MG63 (cell line): Measurements from ENCODE around the gene KRTAP5-3. TPM values are rescaled to one million over a fixed set of nuclear protein-coding genes. Genes with fewer than 3 reads are reported as not detected.

Experiments used
- DNase-seq: peaks from one replicate; pipeline ENCODE4 v3.0.0-alpha.2; 2020
- H3K27me3 ChIP-seq: fragments of 250-450 bp; sonication (Bioruptor Pico); 2 replicates; pipeline ENCODE4 v1.5.1; 2020; ENCODE audit warnings: mild to moderate bottlenecking, moderate library complexity
- H3K36me3 ChIP-seq: fragments of 250-450 bp; sonication (Bioruptor Pico); 2 replicates; pipeline ENCODE4 v1.5.1; 2020; ENCODE audit warnings: mild to moderate bottlenecking, moderate library complexity
- H3K4me3 ChIP-seq: fragments of 250-450 bp; sonication (Bioruptor Pico); 2 replicates; pipeline ENCODE4 v1.5.1; 2020; ENCODE audit warnings: mild to moderate bottlenecking, moderate library complexity
- H3K9me3 ChIP-seq: fragments of 250-450 bp; sonication (Bioruptor Pico); 2 replicates; pipeline ENCODE4 v1.5.1; 2020; ENCODE audit warnings: mild to moderate bottlenecking, moderate library complexity
- total RNA-seq: library from RNA; depleted of rRNA; stranded (reverse); fragments of >200 nt; shearing (Covaris generic); gene quantifications from 2 replicates; pipeline ENCODE4 v1.2.3, GENCODE V29; 2014; ENCODE audit warnings: low replicate concordance; rRNA removed

Gene KRTAP5-3, protein sequence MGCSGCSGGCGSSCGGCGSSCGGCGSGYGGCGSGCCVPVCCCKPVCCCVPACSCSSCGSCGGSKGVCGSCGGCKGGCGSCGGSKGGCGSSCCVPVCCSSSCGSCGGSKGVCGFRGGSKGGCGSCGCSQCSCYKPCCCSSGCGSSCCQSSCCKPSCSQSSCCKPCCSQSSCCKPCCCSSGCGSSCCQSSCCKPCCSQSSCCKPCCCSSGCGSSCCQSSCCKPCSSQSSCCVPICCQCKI
- not detected in 2 replicates for total RNA-seq

DNA sequence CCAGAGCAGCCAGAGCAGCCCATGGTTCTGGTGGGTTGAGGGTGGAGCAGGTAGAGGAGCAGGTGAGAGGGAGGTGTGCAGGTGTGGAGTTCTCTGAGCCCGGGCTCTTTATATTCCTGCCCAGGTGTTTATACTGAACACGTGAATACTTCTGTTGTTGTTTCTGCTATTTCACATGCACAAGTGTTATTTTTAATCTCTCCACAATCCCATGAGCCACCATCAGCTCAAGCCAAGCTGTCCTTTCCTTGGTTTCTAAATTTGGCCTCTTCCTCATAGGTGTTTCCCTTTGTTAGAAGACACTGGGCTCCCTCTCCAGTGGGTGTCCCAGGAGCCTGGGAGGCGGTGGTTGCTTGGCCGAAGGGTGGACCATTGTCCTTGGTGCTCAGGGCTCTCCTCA is at the start of gene KRTAP5-3:
Gene KRTAP5-3 (minus strand): TSS at position 101 of the 400 bp plus-strand sequence. CDS start 78 bp downstream, at position 23.
- Histone ChIP-seq H3K27me3 (0 out of 2 replicates have a peak, but pooled peaks cover 2% of the 10 kb centered on the region), H3K36me3 (no peaks in the 10 kb centered on the region), H3K9me3 (no peaks in the 10 kb centered on the region), H3K4me3 (no peak within 1 kb of the TSS)
- no peak for DNase-seq

- Histone ChIP-seq H3K9me3 (no peaks in the 10 kb centered on the region), H3K36me3 (no peaks in the 10 kb centered on the region), H3K27me3 (no peaks in the 10 kb centered on the region), H3K4me3 (no peak overlapping the region)
- DNase-seq = no peak
Observed at GRCh38 chr11:1656670-1657069, 48.4 kb upstream of the KRTAP5-3 start.

DNA sequence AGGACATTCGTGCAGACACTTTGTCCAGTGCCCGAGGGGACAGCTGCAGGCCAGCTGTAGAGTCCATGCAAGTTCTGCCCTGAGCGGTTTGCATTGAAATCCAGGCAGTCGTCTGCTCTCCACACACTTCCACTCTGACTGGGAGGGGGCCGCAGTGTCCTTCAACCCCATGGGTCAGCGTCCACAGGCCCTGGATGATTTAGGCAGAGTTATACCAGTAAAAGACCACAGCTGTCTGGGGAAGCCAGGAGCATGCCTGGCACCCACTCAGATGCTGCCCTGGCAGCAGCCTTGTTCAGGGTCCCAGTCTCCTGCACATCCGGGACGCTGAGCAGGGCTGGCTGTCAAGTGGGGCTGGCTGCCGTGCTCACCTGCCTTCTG is 47.8 kb upstream of the KRTAP5-3 start:
- Histone ChIP-seq H3K27me3 (no peaks in the 10 kb centered on the region), H3K36me3 (no peaks in the 10 kb centered on the region), H3K4me3 (no peak overlapping the region), H3K9me3 (no peaks in the 10 kb centered on the region)
- no peak for DNase-seq

DNA sequence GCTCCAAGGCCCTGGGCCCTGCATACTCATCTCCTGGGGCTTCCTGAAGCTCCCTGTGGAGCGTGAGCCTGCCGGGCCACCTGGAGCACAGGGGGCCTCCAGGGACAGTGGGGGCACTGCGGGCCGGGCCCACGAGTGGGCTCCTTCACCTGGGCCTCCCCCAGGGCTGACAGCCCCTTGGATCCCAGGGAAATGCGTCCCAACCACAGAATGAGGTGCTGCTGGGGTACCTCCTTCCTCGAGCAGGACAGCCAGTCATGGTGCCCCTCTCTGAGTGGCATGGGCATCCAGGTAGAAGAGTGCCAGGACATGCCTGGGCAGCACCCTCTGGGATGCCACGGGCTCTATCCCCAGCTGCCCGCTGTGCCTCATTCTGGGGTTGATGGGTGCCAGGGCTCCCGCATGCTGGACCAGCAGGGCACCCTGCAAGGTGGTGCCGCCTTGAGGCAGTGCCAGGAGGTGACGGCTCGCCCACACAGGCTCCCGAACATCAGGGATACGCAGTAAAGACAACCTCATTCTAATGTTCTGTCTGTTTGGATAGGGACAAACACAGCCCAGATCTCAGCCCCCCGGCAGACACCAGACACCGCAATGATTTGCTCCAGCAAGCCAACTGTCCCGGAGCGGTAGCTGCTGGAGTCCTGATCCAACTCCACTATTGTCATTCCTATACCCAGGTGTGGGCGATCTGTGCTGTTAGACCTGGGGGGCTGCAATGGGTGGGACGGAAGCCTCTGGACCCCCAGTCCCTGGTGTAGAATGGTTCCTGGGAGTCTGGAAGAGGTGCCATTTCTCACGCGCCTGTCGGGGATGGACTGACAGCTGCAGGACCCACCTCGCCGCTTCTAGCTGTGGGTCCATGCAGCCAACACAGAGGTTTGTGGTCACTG is 47.2 kb upstream of the KRTAP5-3 start:
- Histone ChIP-seq H3K27me3 (no peaks in the 10 kb centered on the region), H3K9me3 (no peaks in the 10 kb centered on the region), H3K4me3 (no peak overlapping the region), H3K36me3 (no peaks in the 10 kb centered on the region)
- DNase-seq = no peak

- no peaks in the 10 kb centered on the region for H3K9me3 ChIP-seq
- H3K27me3 ChIP-seq = no peaks in the 10 kb centered on the region
- no peak for DNase-seq
Observed at GRCh38 chr11:1654388-1655167, 46.3 kb upstream of the KRTAP5-3 start.

GRCh38 chr11:1653541-1654387 is 45.5 kb upstream of the KRTAP5-3 start:
- H3K27me3 ChIP-seq = no peaks in the 10 kb centered on the region
- no peak overlapping the region for H3K4me3 ChIP-seq
- H3K9me3 ChIP-seq = no peaks in the 10 kb centered on the region
- no peaks in the 10 kb centered on the region for H3K36me3 ChIP-seq
- DNase-seq = no peak

More at GRCh38 chr11:1654388-1655167, 46.3 kb upstream of the KRTAP5-3 start:
- no peak overlapping the region for H3K4me3 ChIP-seq
- H3K36me3 ChIP-seq = no peaks in the 10 kb centered on the region

GRCh38 chr11:1652771-1653540 is 44.7 kb upstream of the KRTAP5-3 start:
- peak; percentile 48 for DNase-seq

GRCh38 chr11:1652442-1652770 is 44.1 kb upstream of the KRTAP5-3 start:
- Histone ChIP-seq H3K4me3 (no peak overlapping the region), H3K27me3 (no peaks in the 10 kb centered on the region), H3K9me3 (no peaks in the 10 kb centered on the region), H3K36me3 (no peaks in the 10 kb centered on the region)
- DNase-seq = no peak

More at GRCh38 chr11:1652771-1653540, 44.7 kb upstream of the KRTAP5-3 start:
- Histone ChIP-seq H3K9me3 (no peaks in the 10 kb centered on the region), H3K27me3 (no peaks in the 10 kb centered on the region), H3K4me3 (no peak overlapping the region), H3K36me3 (no peaks in the 10 kb centered on the region)

- Histone ChIP-seq H3K9me3 (no peaks in the 10 kb centered on the region), H3K27me3 (0 out of 2 replicates have a peak, but pooled peaks cover 2% of the 10 kb centered on the region), H3K4me3 (no peak overlapping the region), H3K36me3 (no peaks in the 10 kb centered on the region)
- DNase-seq = no peak
Observed at GRCh38 chr11:1652026-1652425, 43.8 kb upstream of the KRTAP5-3 start.

- H3K9me3 ChIP-seq = no peaks in the 10 kb centered on the region
- 0 out of 2 replicates have a peak, but pooled peaks cover 3% of the 10 kb centered on the region for H3K27me3 ChIP-seq
- DNase-seq = no peak
- no peaks in the 10 kb centered on the region for H3K36me3 ChIP-seq
- no peak overlapping the region for H3K4me3 ChIP-seq
Observed at GRCh38 chr11:1651411-1651980, 43.2 kb upstream of the KRTAP5-3 start.

GRCh38 chr11:1650918-1651262 is 42.6 kb upstream of the KRTAP5-3 start:
- Histone ChIP-seq H3K27me3 (0 out of 2 replicates have a peak, but pooled peaks cover 3% of the 10 kb centered on the region), H3K9me3 (no peaks in the 10 kb centered on the region), H3K4me3 (no peak overlapping the region), H3K36me3 (no peaks in the 10 kb centered on the region)
- DNase-seq = no peak

DNA sequence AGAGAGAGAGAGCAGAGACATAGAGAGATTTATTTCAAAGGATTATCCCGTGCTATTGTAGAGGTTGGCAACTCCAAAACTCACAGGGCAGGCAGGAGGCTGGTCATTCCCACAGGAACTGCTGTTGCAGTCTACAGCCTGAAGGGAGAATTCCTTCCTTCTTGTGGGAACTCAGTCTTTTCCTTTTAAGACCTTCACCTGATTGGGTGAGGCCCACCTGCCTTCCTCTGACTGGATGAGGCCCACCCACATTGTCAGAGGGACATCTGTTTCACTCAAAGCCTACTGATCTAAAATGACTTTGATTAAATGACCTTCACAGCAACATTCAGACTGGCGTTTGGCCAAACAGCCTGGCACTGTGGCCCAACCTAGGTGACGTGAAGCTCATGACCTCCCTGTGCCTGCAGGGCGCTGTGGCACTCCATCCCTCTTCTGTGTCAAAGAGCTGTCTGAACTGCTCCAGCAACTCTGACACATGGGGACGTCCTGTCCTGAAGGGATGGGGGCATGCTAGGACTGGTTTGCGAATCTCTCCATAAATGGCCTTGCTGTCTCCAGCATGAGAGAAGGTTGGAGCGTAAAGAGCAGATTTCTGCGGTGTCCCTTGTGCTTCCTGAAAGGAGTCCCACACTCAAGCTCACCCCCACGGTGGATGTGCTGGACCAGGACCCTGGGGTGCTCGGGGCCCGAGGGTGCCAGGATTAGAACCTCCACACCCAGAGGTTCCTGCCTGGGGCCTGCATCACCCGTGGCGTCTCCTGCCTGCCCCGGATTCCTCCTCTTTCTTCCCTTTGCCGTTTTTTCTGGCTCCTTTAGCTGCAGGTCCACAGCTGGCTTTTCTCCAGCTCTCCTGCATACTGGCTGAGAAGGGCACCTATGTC is 42.0 kb upstream of the KRTAP5-3 start:
- Histone ChIP-seq H3K9me3 (no peaks in the 10 kb centered on the region), H3K4me3 (no peak overlapping the region)

GRCh38 chr11:1648653-1649420 is 40.6 kb upstream of the KRTAP5-3 start:
- DNase-seq = no peak
- Histone ChIP-seq H3K27me3 (0 out of 2 replicates have a peak, but pooled peaks cover 3% of the 10 kb centered on the region), H3K4me3 (no peak overlapping the region), H3K9me3 (no peaks in the 10 kb centered on the region), H3K36me3 (no peaks in the 10 kb centered on the region)

More for the DNA sequence above, 42.0 kb upstream of the KRTAP5-3 start:
- Histone ChIP-seq H3K27me3 (0 out of 2 replicates have a peak, but pooled peaks cover 3% of the 10 kb centered on the region), H3K36me3 (no peaks in the 10 kb centered on the region)
- no peak for DNase-seq
